BE2C (cell line): ENCODE measurements around the gene NEB.

Experiments used
- DNase-seq: peaks from one replicate; pipeline ENCODE4 v3.0.0-alpha.2; 2020
- H3K27me3 ChIP-seq: fragments of 250-450 bp; sonication (Bioruptor Pico); 2 replicates; pipeline ENCODE4 v1.5.1; 2020; ENCODE audit warnings: mild to moderate bottlenecking
- H3K36me3 ChIP-seq: fragments of 250-450 bp; sonication (Bioruptor Pico); 2 replicates; pipeline ENCODE4 v1.5.1; 2020; ENCODE audit warnings: mild to moderate bottlenecking
- H3K4me1 ChIP-seq: fragments of 250-450 bp; sonication (Bioruptor Pico); 2 replicates; pipeline ENCODE4 v1.5.1; 2020
- H3K4me3 ChIP-seq: 2 replicates; pipeline ENCODE4 v1.5.1; 2011; ENCODE audit warnings: low read depth, low read length
- H3K9me3 ChIP-seq: fragments of 250-450 bp; sonication (Bioruptor Pico); 2 replicates; pipeline ENCODE4 v1.5.1; 2020
- CTCF ChIP-seq: IDR thresholded peaks from 2 replicates; pipeline ENCODE4 v1.5.1; 2012; ENCODE audit warnings: mild to moderate bottlenecking, low read depth, low read length

NEB gene

DNA sequence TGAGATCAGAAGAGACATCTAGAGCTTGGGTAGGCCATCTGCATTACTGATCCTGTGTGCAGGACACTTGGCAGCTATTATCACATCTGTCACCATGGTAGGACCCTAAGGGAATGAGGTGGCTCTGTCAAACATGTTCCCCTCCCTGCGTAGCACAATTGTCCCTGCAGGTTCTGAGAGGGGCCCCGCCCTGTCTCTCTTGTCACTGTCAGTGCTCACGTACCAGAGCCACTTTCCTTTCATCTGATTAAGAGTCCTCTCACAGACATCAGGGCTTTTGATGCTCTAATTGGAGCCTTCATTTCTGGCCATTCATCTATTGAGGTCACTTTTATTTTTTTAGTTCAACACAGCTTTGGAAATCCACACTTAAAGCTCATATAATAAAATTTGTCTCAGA, 38.5 kb downstream of the NEB start:
- no peak for TF ChIP-seq CTCF
- no peaks in the 10 kb centered on the region for H3K4me1 ChIP-seq
- H3K27me3 ChIP-seq = no peaks in the 10 kb centered on the region
- DNase-seq = no peak
- no peaks in the 10 kb centered on the region for H3K36me3 ChIP-seq
- H3K9me3 ChIP-seq = no peaks in the 10 kb centered on the region
- H3K4me3 ChIP-seq = no peak overlapping the region

- no peaks in the 10 kb centered on the region for H3K4me1 ChIP-seq
Measured at GRCh38 chr2:151691631-151692030, 42.6 kb downstream of the NEB start.

DNA sequence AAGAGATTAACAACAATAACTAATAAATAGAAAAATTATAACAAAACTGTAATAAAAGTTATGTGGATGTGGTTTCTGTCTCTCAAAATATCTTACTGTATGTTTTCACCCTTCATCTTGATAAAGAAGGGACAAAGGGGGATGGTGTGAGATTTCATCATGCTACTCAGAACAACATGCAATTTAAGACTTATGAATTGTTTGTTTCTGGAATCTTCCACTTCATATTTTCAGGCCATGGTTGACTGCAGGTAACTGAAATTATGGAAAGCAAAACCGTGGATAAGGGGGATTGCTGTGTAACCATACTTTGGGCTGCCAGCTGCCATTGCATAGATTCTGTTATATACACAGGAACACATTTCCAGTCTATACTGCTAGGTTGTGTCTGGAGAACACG, 45.6 kb downstream of the NEB start:
- H3K27me3 ChIP-seq = no peaks in the 10 kb centered on the region
- no peaks in the 10 kb centered on the region for H3K4me1 ChIP-seq
- TF ChIP-seq CTCF = no peak
- H3K9me3 ChIP-seq = no peaks in the 10 kb centered on the region
- H3K36me3 ChIP-seq = no peaks in the 10 kb centered on the region
- no peak for DNase-seq
- H3K4me3 ChIP-seq = no peak overlapping the region

More at GRCh38 chr2:151691631-151692030, 42.6 kb downstream of the NEB start:
- no peak overlapping the region for H3K4me3 ChIP-seq
- no peaks in the 10 kb centered on the region for H3K9me3 ChIP-seq
- H3K36me3 ChIP-seq = no peaks in the 10 kb centered on the region
- no peaks in the 10 kb centered on the region for H3K27me3 ChIP-seq
- TF ChIP-seq CTCF = no peak
- no peak for DNase-seq

GRCh38 chr2:151682459-151683003, 51.7 kb downstream of the NEB start:
- H3K4me1 ChIP-seq = no peaks in the 10 kb centered on the region

DNA sequence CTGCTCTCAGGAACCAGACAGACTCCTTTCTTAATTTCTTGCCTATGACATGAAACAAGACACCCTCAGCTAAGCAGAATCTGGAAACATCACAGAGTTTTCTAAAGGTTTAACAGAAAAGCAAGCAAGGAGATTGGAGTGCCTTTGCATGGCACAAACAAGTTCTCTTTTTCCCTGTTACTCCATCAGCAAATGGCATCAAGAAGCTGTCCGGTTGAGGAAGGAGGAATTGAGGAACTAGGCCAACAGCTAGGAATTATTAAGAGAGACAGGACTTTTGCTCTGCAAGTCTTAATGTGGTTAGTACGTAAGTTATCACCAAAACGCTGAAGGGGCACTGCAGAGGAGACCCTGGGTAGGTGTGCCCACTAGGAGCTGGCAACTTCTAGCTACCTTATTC, 53.2 kb downstream of the NEB start:
- no peaks in the 10 kb centered on the region for H3K36me3 ChIP-seq
- H3K4me1 ChIP-seq = no peaks in the 10 kb centered on the region
- H3K9me3 ChIP-seq = no peaks in the 10 kb centered on the region
- no peak for DNase-seq
- H3K27me3 ChIP-seq = no peaks in the 10 kb centered on the region
- H3K4me3 ChIP-seq = no peak overlapping the region
- TF ChIP-seq CTCF = no peak

More at GRCh38 chr2:151682459-151683003, 51.7 kb downstream of the NEB start:
- DNase-seq = no peak
- no peak for TF ChIP-seq CTCF
- Histone ChIP-seq H3K27me3 (no peaks in the 10 kb centered on the region), H3K9me3 (no peaks in the 10 kb centered on the region), H3K4me3 (no peak overlapping the region), H3K36me3 (no peaks in the 10 kb centered on the region)

DNA sequence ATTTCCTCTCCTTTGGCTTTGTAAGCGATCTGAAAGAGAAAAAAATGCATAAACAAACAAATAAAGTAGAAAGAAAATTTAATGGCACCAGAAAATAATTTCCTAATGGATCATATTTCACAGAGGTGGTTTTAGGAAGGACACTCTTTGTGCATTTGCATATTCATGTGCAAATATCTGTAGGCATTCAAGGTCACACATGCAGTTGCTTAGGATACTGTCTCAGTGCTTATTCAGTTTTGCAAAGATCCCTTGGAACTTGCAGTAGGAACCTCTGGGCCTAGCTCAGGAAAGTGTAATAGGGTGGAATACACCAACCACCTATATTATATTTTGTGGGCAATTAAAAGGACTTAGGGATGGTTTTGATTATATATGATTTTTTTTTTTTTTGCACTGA, 54.3 kb downstream of the NEB start:
- TF ChIP-seq CTCF = no peak
- Histone ChIP-seq H3K27me3 (no peaks in the 10 kb centered on the region), H3K4me3 (no peak overlapping the region), H3K4me1 (no peaks in the 10 kb centered on the region), H3K36me3 (no peaks in the 10 kb centered on the region), H3K9me3 (no peaks in the 10 kb centered on the region)
- no peak for DNase-seq
